ENCODE results near the gene ALDH1L2.

- TF ChIP-seq, protein P1, sequence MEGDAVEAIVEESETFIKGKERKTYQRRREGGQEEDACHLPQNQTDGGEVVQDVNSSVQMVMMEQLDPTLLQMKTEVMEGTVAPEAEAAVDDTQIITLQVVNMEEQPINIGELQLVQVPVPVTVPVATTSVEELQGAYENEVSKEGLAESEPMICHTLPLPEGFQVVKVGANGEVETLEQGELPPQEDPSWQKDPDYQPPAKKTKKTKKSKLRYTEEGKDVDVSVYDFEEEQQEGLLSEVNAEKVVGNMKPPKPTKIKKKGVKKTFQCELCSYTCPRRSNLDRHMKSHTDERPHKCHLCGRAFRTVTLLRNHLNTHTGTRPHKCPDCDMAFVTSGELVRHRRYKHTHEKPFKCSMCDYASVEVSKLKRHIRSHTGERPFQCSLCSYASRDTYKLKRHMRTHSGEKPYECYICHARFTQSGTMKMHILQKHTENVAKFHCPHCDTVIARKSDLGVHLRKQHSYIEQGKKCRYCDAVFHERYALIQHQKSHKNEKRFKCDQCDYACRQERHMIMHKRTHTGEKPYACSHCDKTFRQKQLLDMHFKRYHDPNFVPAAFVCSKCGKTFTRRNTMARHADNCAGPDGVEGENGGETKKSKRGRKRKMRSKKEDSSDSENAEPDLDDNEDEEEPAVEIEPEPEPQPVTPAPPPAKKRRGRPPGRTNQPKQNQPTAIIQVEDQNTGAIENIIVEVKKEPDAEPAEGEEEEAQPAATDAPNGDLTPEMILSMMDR (IDR thresholded peaks at IDR 0.05) = no peak
- TF ChIP-seq POLR2A (IDR thresholded peaks at IDR 0.05) = no peak
Observed at GRCh38 chr12:105076098-105076497, 8.2 kb downstream of the ALDH1L2 start.

Measured in vagina (tissue), 2 donors.